TTC549 (cell line): ENCODE results near the gene C1QTNF12.
"Not testable (repeated sequence)": the region's sequence is repeated elsewhere in the genome, so short reads cannot be mapped to it uniquely, and the experiment has no call there.

Source experiments
- FAIRE-seq: peaks from 2 replicates; lab custom pipeline; 2012; peaks lifted over from hg19 to GRCh38; lab: Jason Lieb, UNC

The C1QTNF12 gene

DNA sequence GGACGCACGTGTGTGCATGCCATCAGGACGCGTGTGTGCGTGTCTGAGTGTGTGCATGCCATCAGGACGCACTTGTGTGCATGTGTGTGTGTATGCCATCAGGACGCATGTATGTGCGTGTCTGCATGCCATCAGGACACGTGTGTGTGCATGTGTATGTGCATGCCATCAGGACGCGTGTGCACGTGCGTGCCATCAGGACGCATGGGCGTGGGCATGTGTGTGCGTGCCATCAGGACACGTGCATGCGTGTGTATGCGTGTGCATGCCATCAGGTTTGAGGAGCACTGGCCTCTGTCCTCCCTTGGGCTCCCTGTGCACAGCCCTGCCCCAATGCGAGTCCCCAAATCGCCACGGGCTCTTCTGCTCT is 12.6 kb upstream of the C1QTNF12 start:
- FAIRE-seq: no peak

DNA sequence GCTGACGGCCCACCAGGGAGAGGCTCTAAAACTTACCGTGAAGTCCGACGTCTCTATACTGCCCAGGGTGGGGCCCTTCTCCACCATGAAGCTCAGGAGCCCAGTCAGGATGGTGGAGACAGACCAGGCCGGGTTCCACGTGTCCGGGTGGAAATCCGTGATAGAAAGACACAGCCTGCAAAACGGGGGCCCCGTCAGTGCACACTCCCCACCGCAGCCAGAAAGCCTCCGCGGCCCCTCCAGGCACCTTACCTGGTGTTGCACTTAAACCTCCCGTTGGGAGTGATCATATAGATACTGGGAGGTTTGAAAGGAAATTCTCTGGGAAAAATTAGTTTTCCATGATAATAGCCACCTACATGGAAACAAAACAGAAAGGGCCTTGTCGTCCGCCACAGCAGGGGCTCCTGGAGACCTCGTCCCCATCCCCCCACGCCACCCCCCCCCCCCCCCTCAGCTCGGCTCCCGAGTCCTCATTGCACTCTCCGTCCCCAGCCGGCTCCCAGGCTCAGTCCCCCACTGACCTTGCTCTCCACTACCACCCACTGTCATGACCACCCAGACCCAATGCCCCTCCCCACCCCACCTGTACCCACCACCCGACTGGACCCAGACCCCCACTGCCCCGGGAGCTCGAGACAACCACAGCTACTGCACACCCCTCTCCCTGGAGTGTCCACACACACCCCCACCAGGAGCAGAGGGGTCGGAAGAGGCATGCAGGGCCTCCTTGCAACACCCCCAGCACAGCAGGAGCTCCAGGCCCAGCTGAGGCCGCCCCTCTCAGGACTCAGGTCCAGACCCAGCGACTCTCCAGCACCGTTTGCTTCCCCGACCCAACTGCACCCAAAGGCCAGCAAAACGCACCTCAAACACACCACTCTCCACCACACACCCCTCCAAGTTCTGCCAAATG is 10.7 kb upstream of the C1QTNF12 start:
- no peak for FAIRE-seq

DNA sequence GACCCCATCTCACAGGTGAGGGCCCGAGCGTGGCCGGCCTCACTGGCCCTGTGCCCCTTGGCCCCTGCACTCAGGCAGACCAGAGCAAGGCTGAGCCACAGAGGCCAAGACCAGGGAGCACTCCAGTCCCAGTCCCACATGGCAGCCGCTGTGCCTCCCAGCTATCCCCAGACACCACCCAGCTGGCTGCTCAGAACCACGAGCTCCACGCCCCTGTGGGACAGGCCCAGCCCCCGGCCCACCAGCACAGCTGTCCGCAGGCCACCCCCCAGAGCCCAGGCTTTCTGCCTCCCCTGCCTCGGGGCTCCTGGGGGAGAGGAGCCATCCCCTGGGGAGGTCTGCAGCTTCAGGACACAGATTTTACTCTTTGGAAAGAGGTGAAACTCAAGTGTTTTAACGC is 9.1 kb upstream of the C1QTNF12 start:
- no peak for FAIRE-seq

DNA sequence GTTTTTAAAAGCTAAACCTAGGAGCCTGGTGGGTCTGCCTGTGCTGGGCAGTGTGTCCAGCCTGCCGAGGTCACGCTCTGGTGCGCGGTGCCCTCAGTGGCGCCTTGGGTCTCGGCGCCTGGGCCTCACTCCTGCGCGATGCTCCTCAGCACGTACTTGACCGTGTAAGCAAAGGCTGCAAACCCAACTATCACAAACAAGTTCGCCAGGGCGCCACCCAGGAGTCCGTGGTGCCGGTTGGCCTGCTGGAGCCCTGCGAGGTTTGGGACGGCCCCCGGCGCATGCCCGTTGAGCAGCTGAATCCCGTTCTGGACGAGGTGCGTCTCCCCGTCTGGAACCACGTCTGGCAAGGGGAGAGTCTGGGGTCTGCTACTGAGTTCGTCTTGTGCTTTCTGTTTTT is 8.6 kb upstream of the C1QTNF12 start:
- no peak for FAIRE-seq

DNA sequence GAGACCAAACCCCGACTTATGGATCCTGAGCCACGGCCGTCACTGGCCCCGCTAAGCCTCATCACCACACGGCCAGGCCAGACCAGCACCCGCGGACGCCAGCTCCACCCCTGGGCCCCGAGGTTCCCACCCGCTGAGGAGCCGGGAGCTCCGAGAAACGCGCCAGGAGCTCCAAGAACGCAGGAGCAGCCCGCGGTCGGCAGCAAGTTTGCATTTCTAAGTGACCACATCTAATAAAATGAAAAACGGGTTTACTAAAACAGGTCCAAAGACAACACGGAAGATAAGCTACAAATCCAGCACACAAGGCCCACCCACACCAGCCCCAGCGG is 8.1 kb upstream of the C1QTNF12 start:
- FAIRE-seq: no peak

DNA sequence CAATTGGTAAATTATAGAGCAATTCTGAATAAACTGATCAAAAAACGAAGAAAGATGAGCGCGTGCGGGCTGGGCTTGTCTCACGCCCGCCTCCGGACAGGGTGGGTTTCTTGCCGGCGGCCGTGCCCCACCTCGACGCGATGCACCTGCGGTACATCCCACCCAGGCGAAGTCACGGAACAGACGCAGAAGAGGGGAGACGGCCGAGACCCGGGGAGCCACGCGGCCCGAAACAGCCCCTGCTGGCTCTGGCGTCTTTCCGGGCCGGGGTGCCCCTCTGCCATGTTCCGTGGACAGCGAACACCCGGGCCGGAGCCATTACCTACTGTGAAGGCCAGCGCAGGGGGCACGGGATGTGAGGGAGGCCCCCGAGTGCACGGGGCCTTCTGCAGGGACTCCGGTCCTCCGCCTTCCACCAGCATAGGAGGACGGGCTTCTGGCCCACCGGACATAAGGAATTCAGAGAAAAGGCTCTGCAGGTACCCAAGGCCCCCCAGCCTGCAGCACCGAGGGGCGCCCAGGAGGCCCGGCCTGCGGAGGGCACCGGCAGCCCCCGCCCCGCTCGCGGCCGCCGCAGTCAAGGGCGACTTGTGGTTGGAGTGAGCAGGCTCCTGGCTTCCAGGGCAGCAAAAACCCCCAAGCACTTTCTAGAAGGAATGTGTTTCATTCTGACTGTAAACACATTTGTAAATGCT is 7.6 kb upstream of the C1QTNF12 start:
- no peak for FAIRE-seq

DNA sequence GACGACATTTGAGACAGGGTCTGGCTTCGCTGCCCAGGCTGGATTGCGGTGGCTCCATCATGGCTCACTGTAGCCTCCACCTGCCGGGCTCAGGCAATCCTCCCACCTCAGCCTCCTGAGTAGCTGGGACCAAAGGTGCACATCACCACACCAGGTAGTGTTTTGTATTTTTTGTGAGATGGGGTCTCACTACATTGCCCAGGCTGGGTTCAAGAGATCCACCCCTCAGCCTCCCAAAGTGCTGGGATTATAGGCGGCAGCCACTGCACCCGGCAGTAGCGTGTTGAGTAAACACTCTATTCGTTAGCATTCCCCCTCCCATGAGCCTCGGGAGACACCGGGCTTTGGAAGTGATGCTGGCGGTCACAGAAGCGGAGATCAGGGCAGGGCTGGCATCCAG is 6.8 kb upstream of the C1QTNF12 start:
- no peak for FAIRE-seq

GRCh38 chr1:1250786-1251284 is 4.3 kb upstream of the C1QTNF12 start:
- FAIRE-seq: no peak

DNA sequence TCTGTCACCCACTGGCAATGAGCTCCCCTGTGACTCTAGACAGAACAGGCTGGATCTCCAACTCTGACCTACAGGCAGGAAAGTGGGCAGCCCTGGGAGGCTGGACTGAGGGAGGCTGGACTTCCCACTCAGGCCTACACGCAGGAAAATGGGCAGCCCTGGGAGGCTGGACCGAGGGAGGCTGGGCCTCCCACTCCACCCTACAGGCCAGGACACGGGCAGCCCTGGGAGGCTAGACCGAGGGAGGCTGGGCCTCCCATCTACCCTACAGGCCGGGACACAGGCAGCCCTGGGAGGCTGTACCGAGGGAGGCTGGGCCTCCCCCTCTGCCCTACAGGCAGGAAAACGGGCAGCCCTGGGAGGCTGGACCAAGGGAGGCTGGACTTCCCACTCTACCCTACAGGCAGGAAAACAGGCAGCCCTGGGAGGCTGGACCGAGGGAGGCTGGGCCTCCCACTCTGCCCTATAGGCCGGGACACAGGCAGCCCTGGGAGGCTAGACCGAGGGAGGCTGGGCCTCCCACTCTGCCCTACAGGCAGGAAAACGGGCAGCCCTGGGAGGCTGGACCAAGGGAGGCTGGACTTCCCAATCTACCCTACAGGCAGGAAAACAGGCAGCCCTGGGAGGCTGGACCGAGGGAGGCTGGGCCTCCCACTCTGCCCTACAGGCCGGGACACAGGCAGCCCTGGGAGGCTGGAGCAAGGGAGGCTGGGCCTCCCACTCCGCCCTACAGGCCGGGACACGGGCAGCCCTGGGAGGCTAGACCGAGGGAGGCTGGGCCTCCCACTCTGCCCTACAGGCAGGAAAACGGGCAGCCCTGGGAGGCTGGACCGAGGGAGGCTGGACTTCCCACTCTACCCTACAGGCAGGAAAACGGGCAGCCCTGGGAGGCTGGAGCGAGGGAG is 1.7 kb upstream of the C1QTNF12 start:
- FAIRE-seq: not testable (repeated sequence)

- no peak for FAIRE-seq
Observed at GRCh38 chr1:1247341-1247913, 905 bp upstream of the C1QTNF12 start.

DNA sequence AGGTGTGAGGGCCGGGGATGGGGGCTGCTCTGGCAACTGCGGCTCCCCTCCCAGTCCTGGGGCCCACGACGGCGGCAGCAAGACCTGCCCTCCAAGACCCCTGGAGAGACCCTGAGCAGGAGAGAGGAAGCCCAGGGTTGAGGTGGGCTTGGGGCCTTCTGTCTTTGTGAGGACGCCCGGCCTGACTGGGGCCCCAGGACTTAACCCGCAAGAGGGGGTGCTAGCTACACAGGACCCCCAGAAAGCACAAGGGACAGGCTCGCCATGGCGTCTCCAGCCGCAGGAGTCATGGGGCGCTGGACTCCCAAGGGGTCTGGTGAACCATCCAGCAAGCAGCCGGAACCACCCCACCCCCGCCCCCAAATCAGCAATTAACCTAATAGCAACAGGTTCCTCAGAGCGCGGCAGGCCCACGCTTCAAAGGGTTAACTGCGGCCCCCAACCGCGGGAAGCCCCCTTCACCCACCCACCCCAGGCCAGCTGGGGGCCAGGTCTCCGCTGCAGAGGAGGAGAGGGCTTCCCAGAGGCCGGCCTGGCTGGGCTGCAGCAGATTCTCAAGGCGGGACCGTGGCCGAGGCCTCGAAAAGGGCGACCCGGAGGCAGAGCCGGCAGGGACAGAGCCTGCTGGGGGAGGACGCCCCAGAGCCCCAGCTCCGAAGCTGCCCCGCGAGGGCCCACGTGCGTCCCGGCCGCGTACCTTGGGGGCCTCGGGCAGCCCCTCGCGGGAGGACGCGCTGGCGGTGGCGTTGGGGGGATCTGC is 525 bp downstream of the C1QTNF12 start:
- no peak for FAIRE-seq

DNA sequence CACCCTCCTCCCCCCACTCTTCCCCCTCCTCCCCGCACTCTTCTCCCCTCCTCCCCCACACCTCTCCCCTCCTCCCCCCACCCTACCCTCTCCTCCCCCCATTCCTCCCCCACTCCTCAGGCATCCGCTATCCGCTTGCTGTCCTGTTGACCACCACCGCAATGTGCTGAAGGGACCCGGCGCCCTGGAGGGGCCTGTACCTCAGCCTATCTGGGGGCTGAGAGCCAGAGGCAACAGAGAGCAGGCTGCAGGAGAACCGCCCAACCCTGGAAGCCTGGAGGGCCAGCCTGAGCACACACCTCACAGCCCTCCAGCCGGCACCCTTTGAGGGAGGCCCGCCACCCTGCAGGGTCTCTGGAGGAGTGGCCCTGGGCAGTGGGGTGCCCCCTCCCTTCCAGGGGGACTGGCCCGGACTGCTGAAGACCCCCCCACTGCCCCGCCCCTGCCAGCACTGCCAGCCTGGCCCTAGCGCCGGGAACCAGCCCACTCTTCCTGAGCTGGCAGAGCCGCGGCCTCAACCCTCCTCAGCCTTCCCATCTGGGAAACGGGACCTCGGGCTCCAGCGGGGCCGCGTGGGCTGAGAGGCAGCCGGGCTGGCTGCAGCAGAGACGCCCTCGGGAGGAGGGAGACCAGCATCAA is 1.2 kb downstream of the C1QTNF12 start:
- FAIRE-seq: no peak

GRCh38 chr1:1244192-1244811 is 2.2 kb downstream of the C1QTNF12 start:
- no peak for FAIRE-seq

DNA sequence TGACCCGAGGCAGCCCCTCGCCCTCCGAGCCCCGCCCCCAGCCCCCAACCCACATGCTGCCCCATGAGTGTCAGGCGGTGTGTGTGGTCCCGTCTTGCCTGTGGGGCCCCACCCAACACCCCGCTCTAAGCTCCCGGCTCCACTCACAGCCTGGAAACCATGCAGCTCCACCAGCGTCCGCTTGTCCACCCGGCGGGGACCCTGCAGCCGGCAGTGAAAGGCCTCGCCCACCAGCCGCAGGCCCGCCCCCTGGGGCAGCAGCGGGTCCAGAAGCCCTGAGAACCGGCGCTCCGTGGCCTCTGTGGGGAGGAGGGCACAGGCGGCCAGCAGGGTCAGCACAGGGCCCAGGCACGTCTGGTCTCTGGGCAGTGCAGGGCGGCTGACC is 2.7 kb downstream of the C1QTNF12 start:
- no peak for FAIRE-seq

DNA sequence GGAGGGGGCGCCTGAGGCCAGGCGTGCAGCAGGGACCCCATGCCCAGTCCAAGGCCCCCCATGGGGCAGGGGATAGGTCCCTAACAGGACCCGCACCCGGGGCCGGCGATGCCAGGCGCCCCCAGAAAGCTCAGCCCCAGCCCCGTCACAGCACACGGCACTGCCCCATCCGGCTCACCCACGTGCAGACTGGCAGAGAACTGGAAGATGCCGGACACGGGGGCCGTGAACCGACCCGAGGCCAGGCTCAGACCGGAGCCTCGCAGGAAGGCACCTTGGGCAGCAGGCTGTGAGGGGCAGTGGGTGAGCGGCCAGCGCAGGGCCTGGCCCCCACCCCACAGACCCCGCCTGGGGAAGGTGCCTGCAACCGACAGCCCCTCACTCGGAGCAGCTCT is 3.3 kb downstream of the C1QTNF12 start:
- no peak for FAIRE-seq

GRCh38 chr1:1242461-1243265 is 3.9 kb downstream of the C1QTNF12 start:
- FAIRE-seq: no peak

- FAIRE-seq: no peak
Observed at GRCh38 chr1:1241588-1242219, 4.8 kb downstream of the C1QTNF12 start.

DNA sequence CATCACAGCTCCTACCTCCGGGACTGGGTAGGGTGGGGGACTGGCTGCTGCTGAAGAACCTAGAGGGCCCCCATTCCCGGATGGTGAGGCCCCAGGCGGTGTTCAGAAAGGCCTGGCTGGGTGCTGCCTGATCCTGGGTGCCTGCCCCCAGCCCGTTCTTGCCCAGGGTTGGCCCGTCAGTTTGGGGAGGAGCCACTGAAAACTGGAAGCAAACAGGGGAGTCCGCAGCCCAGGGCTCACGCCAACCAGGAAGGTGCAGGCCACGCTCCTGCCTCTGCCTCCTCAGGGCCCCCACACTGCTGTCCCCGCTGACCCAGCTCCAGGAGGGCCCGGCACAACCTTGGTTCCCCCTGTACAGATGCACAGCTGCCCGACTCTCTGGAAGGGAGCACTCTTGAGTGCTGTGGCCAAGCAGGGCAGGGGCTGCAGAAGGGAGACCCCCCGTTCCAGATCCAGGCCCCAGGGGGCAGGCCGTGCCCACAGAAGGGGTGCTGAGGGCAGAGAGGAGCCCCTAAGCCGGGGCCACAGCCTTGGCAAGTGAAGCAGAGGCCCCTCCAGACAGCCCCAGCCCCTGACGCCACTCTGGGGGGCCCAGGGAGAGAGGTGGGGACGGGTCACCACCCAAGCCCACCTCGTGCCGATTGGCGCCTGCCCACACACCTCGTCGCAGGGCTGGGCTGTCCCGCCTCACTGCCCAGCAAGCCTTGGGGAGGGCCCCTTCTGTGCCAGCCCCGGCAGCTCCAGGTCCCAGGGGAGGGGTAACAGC is 5.5 kb downstream of the C1QTNF12 start:
- no peak for FAIRE-seq
